ENCODE data around the gene NAA15. TPM values are rescaled to one million over a fixed set of nuclear protein-coding genes. Genes with fewer than 3 reads are reported as not detected.

Gene NAA15
- total RNA-seq, 1 experiment from 2014 or later: 80.6 TPM

DNA sequence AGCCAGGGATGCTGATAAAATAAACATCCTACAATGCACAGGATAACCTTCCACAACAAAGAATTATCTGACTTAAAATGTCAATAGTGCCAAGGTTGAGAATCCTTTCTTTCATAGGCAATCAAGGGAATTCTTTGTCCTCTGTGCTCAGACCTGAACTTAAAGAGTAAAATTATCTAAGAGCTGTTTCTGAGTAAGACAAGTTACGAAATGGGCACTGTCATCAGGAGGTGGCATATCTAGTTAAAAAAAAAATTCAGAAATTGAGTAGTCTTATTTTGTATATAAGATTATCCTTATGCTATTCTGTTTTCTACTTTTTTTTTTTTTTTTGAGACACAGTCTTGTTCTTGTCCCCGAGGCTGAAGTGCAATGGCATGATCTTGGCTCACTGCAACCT, 149.3 kb downstream of the NAA15 start:
- no TSS peak for BruUV-seq (replicated peaks)
- ChIA-PET POLR2A (interaction anchor here (1.1 to 7.7 kb wide), 3 partner anchors 13 to 128 kb away, joined by 3 to 70 read pairs (median 4); no protein-coding TSS in a partner anchor), CTCF (no interaction called here)
- Mint-ChIP-seq H3K9me3 (ENCODE audit: unreplicated experiment) (no peaks in the 10 kb centered on the region), H3K27ac (ENCODE audit: low read depth, unreplicated experiment) (no peak overlapping the region), H3K4me1 (ENCODE audit: insufficient read depth, unreplicated experiment) (peaks cover 18% of the 10 kb centered on the region), H3K27me3 (ENCODE audit: insufficient read depth, unreplicated experiment) (no peaks in the 10 kb centered on the region), H3K4me3 (ENCODE audit: unreplicated experiment) (no peak overlapping the region), H3K36me3 (ENCODE audit: insufficient read depth, unreplicated experiment) (peaks cover 24% of the 10 kb centered on the region)
- TF ChIP-seq, protein P1, sequence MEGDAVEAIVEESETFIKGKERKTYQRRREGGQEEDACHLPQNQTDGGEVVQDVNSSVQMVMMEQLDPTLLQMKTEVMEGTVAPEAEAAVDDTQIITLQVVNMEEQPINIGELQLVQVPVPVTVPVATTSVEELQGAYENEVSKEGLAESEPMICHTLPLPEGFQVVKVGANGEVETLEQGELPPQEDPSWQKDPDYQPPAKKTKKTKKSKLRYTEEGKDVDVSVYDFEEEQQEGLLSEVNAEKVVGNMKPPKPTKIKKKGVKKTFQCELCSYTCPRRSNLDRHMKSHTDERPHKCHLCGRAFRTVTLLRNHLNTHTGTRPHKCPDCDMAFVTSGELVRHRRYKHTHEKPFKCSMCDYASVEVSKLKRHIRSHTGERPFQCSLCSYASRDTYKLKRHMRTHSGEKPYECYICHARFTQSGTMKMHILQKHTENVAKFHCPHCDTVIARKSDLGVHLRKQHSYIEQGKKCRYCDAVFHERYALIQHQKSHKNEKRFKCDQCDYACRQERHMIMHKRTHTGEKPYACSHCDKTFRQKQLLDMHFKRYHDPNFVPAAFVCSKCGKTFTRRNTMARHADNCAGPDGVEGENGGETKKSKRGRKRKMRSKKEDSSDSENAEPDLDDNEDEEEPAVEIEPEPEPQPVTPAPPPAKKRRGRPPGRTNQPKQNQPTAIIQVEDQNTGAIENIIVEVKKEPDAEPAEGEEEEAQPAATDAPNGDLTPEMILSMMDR (IDR thresholded peaks at IDR 0.05; ENCODE audit: unreplicated experiment): no peak
- intact Hi-C loops (cut with micrococcal nuclease): loop anchor here (5.0 to 10.0 kb wide), 3 partner anchors 104 to 202 kb away; partner anchors contain the start of genes NAA15, NDUFC1 and SETD7
- DNase-seq (ENCODE audit: unreplicated experiment): no peak

DNA sequence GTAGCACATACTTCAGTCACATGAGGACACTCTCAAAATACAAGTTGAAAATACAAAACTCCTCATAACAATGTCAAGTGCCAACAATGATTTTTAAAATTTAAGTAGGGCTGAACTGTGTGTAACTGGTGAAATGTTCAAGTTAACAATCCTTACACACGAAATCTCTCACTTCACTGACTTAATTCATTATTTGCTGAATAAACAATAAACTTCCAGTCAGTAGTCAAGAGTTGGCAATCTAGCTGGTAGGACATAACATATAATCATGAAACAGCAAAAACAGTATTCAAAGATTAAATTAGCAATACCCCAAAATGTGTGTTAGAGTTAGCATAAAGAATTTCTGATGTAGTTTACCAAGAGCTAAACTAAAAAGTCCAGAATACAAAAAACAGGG, 150.7 kb downstream of the NAA15 start:
- H3K9me3 Mint-ChIP-seq (ENCODE audit: unreplicated experiment): no peaks in the 10 kb centered on the region

DNA sequence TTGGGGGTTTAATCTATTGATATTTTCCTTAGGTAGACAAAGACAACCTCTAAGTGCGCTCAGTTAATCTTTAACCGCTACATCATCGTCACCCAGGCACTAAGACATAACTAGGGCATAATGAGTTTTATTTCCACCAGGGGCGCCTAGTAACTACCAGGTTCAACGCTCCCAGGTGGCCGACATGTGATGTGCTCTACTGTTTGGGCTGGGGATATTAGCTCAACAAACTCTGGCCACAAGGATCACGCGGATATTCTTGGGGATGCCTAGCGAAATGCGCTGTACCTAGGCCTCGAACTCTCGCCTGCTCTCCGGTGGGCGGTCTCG, 151.7 kb downstream of the NAA15 start:
- Mint-ChIP-seq H3K9me3 (ENCODE audit: unreplicated experiment) (no peaks in the 10 kb centered on the region), H3K4me1 (ENCODE audit: insufficient read depth, unreplicated experiment) (peaks cover 41% of the 10 kb centered on the region), H3K27ac (ENCODE audit: low read depth, unreplicated experiment) (peak overlapping the region; percentile 97), H3K4me3 (ENCODE audit: unreplicated experiment) (peak overlapping the region; percentile 100), H3K27me3 (ENCODE audit: insufficient read depth, unreplicated experiment) (no peaks in the 10 kb centered on the region), H3K36me3 (ENCODE audit: insufficient read depth, unreplicated experiment) (peaks cover 24% of the 10 kb centered on the region)
- BruUV-seq (replicated peaks): no TSS peak
- ChIA-PET CTCF (interaction anchor here (0.6 to 1.3 kb wide), 9 partner anchors 37 to 281 kb away, joined by 3 to 6 read pairs (median 3); no protein-coding TSS in a partner anchor), POLR2A (interaction anchor here (0.6 to 7.7 kb wide), 21 partner anchors 8 to 398 kb away, joined by 3 to 70 read pairs (median 5); partner anchors contain the start of genes ELF2, NAA15, NDUFC1 and SETD7)
- DNase-seq (ENCODE audit: unreplicated experiment): peak; percentile 82
- TF ChIP-seq, protein P1 (IDR thresholded peaks at IDR 0.05; ENCODE audit: unreplicated experiment): peak; percentile 39
- intact Hi-C loops (cut with micrococcal nuclease): loop anchor here (1.0 to 10.0 kb wide), 6 partner anchors 37 to 224 kb away; partner anchors contain the start of genes NAA15, NDUFC1 and SETD7

More for the DNA sequence above, 150.7 kb downstream of the NAA15 start:
- no peak for DNase-seq (ENCODE audit: unreplicated experiment)
- Mint-ChIP-seq H3K4me3 (ENCODE audit: unreplicated experiment) (peak overlapping the region; percentile 100), H3K27me3 (ENCODE audit: insufficient read depth, unreplicated experiment) (no peaks in the 10 kb centered on the region), H3K4me1 (ENCODE audit: insufficient read depth, unreplicated experiment) (peaks cover 31% of the 10 kb centered on the region), H3K27ac (ENCODE audit: low read depth, unreplicated experiment) (peak overlapping the region; percentile 97), H3K36me3 (ENCODE audit: insufficient read depth, unreplicated experiment) (peaks cover 24% of the 10 kb centered on the region)
- TF ChIP-seq, protein P1 (IDR thresholded peaks at IDR 0.05; ENCODE audit: unreplicated experiment): no peak
- ChIA-PET CTCF (interaction anchor here (0.6 kb wide), 1 partner anchor 205 kb away, joined by 3 read pairs; no protein-coding TSS in a partner anchor), POLR2A (interaction anchor here (0.6 to 7.7 kb wide), 11 partner anchors 8 to 209 kb away, joined by 3 to 70 read pairs (median 3); partner anchors contain the start of genes NAA15, NDUFC1 and SETD7)
- no TSS peak for BruUV-seq (replicated peaks)
- intact Hi-C loops (cut with micrococcal nuclease): loop anchor here (2.0 to 10.0 kb wide), 5 partner anchors 79 to 223 kb away; partner anchors contain the start of genes NAA15, NDUFC1 and SETD7

DNA sequence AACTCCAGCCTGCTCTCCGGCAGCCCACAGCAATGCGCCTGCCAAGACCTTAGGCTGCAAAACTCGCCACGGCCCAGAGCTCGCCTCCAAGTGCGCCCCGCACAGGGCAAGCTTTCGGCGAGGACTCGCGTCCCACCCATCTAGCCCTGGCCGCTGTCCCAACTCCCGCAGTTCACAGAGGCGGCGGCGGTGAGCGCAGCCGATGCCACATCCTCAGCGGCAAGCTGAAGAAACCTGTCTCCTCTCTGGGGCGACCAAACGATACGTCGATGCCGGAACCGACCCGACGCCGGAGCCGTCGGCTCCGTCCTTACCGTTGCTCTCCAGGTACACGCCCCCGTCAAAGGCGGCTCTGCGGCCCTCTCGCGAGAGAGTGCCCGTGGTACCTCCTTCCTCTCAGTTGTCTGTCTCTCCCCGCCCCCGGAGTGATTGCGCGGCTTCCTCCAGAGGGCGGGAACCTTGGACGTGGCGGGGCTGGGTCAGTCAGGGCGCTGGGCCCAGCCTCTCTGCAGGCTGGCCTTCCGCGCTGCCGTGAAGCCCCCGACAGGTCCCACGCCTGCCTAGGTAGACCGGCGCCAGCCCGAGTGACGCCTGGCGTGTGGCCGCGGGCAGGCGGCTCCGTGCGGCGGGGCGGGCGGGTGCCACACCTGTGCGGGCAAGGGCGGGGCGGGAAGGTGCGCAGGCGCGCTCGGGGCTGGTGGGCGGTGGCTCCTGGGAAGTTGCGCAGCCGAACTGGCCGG, 152.2 kb downstream of the NAA15 start:
- ChIA-PET POLR2A (interaction anchor here (0.6 to 7.7 kb wide), 25 partner anchors 8 to 1303 kb away, joined by 3 to 70 read pairs (median 3); partner anchors contain the start of genes ELF2, NAA15, NDUFC1 and SETD7), CTCF (interaction anchor here (0.6 to 1.3 kb wide), 10 partner anchors 23 to 281 kb away, joined by 3 to 6 read pairs (median 4); no protein-coding TSS in a partner anchor)
- peaks cover 45% of the 10 kb centered on the region for H3K4me1 Mint-ChIP-seq (ENCODE audit: insufficient read depth, unreplicated experiment)

More for the DNA sequence above, 152.2 kb downstream of the NAA15 start:
- Mint-ChIP-seq H3K4me3 (ENCODE audit: unreplicated experiment) (peak overlapping the region; percentile 100), H3K27ac (ENCODE audit: low read depth, unreplicated experiment) (peak overlapping the region; percentile 97), H3K9me3 (ENCODE audit: unreplicated experiment) (no peaks in the 10 kb centered on the region), H3K27me3 (ENCODE audit: insufficient read depth, unreplicated experiment) (no peaks in the 10 kb centered on the region), H3K36me3 (ENCODE audit: insufficient read depth, unreplicated experiment) (peaks cover 21% of the 10 kb centered on the region)
- intact Hi-C loops (cut with micrococcal nuclease): loop anchor here (1.0 to 10.0 kb wide), 6 partner anchors 37 to 225 kb away; partner anchors contain the start of genes NAA15, NDUFC1 and SETD7
- TF ChIP-seq, protein P1 (IDR thresholded peaks at IDR 0.05; ENCODE audit: unreplicated experiment): no peak
- BruUV-seq (replicated peaks): no TSS peak
- peak; percentile 98 for DNase-seq (ENCODE audit: unreplicated experiment)
